Sigmoid colon (tissue), 4 donors: ENCODE results near the gene DNAAF3.

Source experiments
- EP300 ChIP-seq, 4 donors: sonication (generic); formaldehyde crosslinking; IDR thresholded peaks; one replicate each; pipeline ENCODE4 v1.6.1; 2017; ENCODE audit warnings: antibody characterized with exemption in 4 of 4
- TF ChIP-seq, protein P1 (sequence below), 4 experiments: fragments of 450-650 bp in 3 of 4; fragments of 200-600 bp in 1 of 4; IDR thresholded peaks; one replicate each; pipeline ENCODE4 v1.5.1; 2016 to 2019; ENCODE audit warnings: antibody characterized with exemption in 4 of 4, mild to moderate bottlenecking in 3 of 4, moderate library complexity in 2 of 4

DNA sequence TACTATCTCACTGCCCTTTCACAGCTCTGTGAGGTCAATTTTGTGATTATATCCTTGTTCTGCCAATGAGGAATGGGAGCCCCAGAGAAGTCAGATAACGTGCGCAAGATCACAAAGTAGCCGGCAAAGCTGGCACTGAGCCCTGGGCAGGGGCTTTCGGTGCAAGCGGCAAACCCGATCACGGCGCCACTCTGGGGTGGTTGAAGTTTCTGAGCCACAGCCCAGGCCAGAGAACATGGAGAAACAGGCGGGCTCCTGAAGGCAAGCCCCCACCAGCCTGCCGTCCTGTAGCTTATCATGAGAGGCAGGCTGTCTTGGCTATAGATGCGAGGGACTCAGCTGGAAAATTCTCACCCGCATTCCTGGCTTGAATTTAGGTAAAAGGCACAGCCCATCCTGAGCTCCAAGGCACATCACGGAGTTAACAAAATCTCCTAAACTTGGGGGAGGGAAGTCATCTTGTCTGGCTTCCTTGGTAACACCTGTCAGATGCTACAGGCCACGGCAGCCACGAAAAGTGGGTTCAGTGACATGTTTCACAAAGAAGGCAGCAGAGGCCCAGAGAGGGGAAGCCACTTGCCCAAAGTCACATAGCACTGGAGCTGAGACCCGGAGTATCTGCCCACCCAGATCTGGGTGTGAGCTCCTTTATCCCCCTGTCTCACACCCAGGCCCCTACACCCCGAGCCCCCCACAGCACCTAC is 29.9 kb downstream of the DNAAF3 start:
- TF ChIP-seq, protein P1, sequence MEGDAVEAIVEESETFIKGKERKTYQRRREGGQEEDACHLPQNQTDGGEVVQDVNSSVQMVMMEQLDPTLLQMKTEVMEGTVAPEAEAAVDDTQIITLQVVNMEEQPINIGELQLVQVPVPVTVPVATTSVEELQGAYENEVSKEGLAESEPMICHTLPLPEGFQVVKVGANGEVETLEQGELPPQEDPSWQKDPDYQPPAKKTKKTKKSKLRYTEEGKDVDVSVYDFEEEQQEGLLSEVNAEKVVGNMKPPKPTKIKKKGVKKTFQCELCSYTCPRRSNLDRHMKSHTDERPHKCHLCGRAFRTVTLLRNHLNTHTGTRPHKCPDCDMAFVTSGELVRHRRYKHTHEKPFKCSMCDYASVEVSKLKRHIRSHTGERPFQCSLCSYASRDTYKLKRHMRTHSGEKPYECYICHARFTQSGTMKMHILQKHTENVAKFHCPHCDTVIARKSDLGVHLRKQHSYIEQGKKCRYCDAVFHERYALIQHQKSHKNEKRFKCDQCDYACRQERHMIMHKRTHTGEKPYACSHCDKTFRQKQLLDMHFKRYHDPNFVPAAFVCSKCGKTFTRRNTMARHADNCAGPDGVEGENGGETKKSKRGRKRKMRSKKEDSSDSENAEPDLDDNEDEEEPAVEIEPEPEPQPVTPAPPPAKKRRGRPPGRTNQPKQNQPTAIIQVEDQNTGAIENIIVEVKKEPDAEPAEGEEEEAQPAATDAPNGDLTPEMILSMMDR (IDR thresholded peaks at IDR 0.05), result no peak
- TF ChIP-seq EP300 (IDR thresholded peaks at IDR 0.05), result no peak
